Spleen (tissue), 7 donors: ENCODE results near the gene IMMP2L.

Experiments
- CTCF ChIP-seq, 11 experiments: fragments of 200-600 bp in 7 of 11; fragments of 450-650 bp in 4 of 11; sonication (generic) in 4 of 11; IDR thresholded peaks in 8 of 11; conservative IDR thresholded peaks in 3 of 11; 1 replicate in 7 of 11; 2 replicates in 4 of 11; pipeline versions ENCODE4 v1.4.0 to v1.8.0; 2016 to 2021; ENCODE audit warnings: antibody characterized with exemption in 11 of 11, inconsistent platforms in 4 of 11, mild to moderate bottlenecking in 1 of 11
- POLR2A ChIP-seq, 3 donors: fragments of 450-650 bp; IDR thresholded peaks; one replicate each; pipeline ENCODE4 v1.5.1; 2017; ENCODE audit warnings: antibody characterized with exemption in 3 of 3, mild to moderate bottlenecking in 1 of 3
- POLR2AphosphoS5 ChIP-seq, 3 donors: sonication (generic); formaldehyde crosslinking; IDR thresholded peaks; one replicate each; pipeline ENCODE4 v1.5.1; 2017; ENCODE audit warnings: antibody characterized with exemption in 3 of 3
- donor health status: DM: no; HTN: no; CAD: no; lungs with moderate emphysema.
- donor health status: DM: no; HTN: no; CAD: no.
- donor health status: DM: no; HTN: no; CAD: no.

- TF ChIP-seq CTCF (IDR thresholded peaks at IDR 0.05 in 8 of 11, conservative IDR thresholded peaks at IDR 0.05 in 3 of 11) (no peak), POLR2A (IDR thresholded peaks at IDR 0.05) (no peak), POLR2AphosphoS5 (IDR thresholded peaks at IDR 0.05) (no peak)
These were observed 290.2 kb downstream of the IMMP2L start for GRCh38 chr7:111272092-111272491.
